ENCODE measurements around the gene UPB1.

DNA sequence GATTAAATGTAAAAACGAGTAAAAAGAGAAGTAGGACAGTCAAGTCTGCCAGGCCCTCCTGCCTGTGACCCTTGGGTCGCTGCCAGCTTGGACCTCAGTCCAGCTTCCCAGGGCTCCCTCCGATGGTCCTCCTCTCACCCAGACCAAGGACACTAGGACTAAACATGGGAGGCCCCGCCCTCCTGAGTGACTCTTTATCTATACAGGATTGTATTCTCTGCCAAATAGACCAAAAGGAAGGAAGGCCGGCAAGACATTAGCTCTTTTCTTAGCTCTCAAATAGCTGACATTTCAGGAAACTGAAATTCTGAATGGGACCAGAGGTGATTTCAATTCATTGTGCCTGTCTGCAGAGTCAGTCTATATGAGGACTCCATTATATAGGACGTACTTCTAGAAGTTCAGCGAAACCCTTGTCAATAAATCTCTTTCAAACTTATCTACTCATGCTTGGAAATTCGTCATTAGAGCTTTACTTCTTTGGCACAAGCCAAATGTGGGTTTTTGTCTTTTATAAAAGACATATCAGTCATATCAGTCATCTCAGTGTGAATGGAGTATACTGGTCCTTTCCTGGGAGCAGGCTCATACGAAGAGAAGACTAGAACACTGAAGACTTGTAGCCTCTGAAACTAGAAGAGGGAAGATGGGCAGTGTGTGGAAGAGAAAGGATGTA, 39.2 kb upstream of the UPB1 start:
- no peak for TF ChIP-seq CBX3 (IDR thresholded peaks at IDR 0.05; ENCODE audit: borderline replicate concordance, low read depth)
- TF ChIP-seq GATAD2B (conservative IDR thresholded peaks at IDR 0.05; ENCODE audit: low read depth) = no peak
- TF ChIP-seq NR2F1 (conservative IDR thresholded peaks at IDR 0.05) = no peak
- no peak for TF ChIP-seq POLR2A (IDR thresholded peaks at IDR 0.05; ENCODE audit: low read depth, low read length)
- no peak for TF ChIP-seq FOS (IDR thresholded peaks at IDR 0.05; ENCODE audit: borderline replicate concordance, extremely low read depth, insufficient read length)
- TF ChIP-seq, protein P1, sequence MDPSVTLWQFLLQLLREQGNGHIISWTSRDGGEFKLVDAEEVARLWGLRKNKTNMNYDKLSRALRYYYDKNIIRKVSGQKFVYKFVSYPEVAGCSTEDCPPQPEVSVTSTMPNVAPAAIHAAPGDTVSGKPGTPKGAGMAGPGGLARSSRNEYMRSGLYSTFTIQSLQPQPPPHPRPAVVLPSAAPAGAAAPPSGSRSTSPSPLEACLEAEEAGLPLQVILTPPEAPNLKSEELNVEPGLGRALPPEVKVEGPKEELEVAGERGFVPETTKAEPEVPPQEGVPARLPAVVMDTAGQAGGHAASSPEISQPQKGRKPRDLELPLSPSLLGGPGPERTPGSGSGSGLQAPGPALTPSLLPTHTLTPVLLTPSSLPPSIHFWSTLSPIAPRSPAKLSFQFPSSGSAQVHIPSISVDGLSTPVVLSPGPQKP (IDR thresholded peaks at IDR 0.05; ENCODE audit: low read depth, low read length) = no peak
- TF ChIP-seq POLR2AphosphoS5 (IDR thresholded peaks at IDR 0.05; ENCODE audit: low read length) = no peak
- TF ChIP-seq, protein P2, sequence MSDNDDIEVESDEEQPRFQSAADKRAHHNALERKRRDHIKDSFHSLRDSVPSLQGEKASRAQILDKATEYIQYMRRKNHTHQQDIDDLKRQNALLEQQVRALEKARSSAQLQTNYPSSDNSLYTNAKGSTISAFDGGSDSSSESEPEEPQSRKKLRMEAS (IDR thresholded peaks at IDR 0.05; ENCODE audit: low read depth, low read length) = no peak
- TF ChIP-seq, protein P3, sequence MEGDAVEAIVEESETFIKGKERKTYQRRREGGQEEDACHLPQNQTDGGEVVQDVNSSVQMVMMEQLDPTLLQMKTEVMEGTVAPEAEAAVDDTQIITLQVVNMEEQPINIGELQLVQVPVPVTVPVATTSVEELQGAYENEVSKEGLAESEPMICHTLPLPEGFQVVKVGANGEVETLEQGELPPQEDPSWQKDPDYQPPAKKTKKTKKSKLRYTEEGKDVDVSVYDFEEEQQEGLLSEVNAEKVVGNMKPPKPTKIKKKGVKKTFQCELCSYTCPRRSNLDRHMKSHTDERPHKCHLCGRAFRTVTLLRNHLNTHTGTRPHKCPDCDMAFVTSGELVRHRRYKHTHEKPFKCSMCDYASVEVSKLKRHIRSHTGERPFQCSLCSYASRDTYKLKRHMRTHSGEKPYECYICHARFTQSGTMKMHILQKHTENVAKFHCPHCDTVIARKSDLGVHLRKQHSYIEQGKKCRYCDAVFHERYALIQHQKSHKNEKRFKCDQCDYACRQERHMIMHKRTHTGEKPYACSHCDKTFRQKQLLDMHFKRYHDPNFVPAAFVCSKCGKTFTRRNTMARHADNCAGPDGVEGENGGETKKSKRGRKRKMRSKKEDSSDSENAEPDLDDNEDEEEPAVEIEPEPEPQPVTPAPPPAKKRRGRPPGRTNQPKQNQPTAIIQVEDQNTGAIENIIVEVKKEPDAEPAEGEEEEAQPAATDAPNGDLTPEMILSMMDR (IDR thresholded peaks at IDR 0.05 in 2 of 3, conservative IDR thresholded peaks at IDR 0.05 in 1 of 3; ENCODE audit: control insufficient read depth in 2 of 3, extremely low read depth in 1 of 3, insufficient read depth in 1 of 3, low read depth in 3 of 3, low read length in 3 of 3) = no peak
- TF ChIP-seq JUNB (IDR thresholded peaks at IDR 0.05) = no peak
- TF ChIP-seq JUND (IDR thresholded peaks at IDR 0.05; ENCODE audit: low read depth, low read length) = no peak
- no peak for TF ChIP-seq POU2F2 (IDR thresholded peaks at IDR 0.05; ENCODE audit: borderline replicate concordance, low read depth, low read length)
- TF ChIP-seq, protein P4, sequence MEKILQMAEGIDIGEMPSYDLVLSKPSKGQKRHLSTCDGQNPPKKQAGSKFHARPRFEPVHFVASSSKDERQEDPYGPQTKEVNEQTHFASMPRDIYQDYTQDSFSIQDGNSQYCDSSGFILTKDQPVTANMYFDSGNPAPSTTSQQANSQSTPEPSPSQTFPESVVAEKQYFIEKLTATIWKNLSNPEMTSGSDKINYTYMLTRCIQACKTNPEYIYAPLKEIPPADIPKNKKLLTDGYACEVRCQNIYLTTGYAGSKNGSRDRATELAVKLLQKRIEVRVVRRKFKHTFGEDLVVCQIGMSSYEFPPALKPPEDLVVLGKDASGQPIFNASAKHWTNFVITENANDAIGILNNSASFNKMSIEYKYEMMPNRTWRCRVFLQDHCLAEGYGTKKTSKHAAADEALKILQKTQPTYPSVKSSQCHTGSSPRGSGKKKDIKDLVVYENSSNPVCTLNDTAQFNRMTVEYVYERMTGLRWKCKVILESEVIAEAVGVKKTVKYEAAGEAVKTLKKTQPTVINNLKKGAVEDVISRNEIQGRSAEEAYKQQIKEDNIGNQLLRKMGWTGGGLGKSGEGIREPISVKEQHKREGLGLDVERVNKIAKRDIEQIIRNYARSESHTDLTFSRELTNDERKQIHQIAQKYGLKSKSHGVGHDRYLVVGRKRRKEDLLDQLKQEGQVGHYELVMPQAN (conservative IDR thresholded peaks at IDR 0.05) = no peak

Data from GM12878 (cell line).